Measurements from ENCODE around the gene KLHL40. TPM values are rescaled to one million over a fixed set of nuclear protein-coding genes. Genes with fewer than 3 reads are reported as not detected.

KLHL40 gene, protein sequence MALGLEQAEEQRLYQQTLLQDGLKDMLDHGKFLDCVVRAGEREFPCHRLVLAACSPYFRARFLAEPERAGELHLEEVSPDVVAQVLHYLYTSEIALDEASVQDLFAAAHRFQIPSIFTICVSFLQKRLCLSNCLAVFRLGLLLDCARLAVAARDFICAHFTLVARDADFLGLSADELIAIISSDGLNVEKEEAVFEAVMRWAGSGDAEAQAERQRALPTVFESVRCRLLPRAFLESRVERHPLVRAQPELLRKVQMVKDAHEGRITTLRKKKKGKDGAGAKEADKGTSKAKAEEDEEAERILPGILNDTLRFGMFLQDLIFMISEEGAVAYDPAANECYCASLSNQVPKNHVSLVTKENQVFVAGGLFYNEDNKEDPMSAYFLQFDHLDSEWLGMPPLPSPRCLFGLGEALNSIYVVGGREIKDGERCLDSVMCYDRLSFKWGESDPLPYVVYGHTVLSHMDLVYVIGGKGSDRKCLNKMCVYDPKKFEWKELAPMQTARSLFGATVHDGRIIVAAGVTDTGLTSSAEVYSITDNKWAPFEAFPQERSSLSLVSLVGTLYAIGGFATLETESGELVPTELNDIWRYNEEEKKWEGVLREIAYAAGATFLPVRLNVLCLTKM
- not detected in 2 replicates for total RNA-seq

DNA sequence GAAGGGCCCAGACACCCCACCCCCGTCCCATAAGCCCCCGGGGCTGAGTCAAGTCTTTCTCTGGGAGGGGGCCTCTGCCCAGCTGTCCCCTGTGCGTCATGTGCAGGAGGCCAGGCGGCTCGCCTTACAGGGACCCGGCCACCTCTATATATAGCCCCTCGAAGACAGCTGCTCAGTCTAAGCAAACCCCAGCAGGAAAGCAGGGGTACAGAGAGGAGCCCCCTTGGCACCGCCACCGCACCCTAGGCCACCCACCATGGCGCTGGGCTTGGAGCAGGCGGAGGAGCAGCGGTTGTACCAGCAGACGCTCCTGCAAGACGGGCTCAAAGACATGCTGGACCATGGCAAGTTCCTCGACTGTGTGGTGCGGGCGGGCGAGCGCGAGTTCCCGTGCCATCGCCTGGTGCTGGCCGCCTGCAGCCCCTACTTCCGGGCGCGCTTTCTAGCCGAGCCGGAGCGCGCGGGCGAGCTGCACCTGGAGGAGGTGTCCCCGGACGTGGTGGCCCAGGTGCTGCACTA lies at the start of gene KLHL40:
KLHL40 (plus strand) TSS at position 175 of the 519 bp plus-strand sequence; CDS start at position 257, 82 bp downstream.

DNA sequence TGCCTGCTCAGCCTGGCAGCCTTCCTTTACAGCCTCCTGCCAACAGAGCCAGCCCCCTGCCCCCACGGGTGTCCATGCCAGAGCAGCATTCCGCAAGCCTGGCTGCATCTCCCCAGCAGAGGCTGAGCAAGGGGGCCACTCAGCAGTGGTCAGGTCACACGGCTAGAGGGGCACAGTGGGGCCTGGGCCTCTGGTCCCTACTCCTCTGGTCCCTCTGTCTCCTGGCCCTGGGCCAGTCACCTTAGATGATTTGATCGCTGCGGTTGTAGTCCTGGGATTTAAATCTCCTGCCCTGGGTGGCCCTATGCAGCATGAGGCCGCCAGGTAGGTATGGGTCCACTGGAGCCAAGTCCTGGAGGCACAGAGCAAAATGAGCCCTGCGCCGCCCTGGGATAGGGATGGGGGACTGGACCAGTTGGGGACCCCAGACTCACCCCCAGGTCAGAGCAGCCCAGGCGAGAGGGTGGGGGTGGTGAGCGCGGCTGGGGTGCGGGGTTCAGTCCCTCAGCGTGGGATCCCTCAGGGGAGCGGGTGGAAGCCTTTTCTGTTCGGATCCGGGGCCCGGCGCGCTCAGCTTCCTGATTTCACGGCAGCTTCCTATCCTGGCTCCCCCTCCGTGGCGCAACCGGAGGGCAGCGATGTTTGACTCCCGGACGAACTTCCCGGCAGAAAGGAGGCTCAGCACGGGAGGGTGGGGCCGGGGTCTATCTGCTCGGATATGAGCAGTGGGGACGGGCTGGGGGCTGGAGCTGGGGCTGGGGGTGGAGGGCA lies 31.6 kb upstream of the KLHL40 start, which contains the start of gene ZBTB47:
ZBTB47 (plus strand) TSS at position 138 of the 771 bp plus-strand sequence. CDS start 4,659 bp downstream, outside the sequence.

DNA sequence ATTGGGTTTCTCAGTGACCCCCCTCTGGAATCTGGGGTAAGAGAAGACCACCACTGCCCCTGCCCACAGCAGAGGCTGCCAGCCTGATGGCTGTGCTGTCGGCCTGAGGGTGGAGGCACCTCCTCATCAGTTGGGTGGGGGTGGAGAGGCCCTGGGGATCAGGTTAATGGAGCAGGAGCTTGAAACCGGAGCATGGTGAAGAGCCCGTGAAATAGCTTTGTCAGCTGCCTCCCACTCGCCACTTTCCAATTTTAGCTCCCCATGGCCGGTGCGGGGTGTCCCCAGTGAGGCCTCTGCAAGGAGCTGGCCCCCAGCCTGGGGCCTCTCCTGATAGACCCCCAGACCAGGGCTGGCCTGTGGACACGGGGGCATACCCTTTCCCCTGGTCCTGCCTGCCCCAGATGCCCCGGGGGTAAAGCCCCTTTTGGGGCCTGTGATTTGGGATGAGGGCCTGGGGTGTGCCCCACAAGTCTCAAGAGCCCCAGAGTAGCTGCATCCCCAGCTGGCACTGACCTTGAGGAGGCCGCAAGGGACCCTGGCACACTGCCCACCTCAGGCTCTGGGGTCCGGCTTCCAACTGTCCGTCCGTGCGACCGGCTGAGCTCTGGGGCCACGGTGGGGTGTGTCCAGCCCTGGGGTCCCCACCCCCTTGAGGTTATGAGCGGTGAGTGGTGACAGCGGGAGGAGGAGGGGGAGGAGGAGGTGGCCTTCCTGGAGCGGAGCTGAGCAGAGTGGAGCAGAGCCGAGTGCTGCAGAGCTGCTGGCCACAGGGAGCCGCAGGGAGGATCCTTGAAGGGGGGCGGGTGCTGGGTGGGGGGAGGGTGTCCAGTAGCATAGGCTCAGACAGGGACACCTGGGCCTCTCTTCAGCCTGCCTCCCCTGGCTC lies 17.0 kb downstream of the KLHL40 start, which contains the start of gene HHATL:
HHATL (minus strand) TSS at position 733 of the 886 bp plus-strand sequence. CDS start 1,972 bp downstream, outside the sequence.

Other genes starting within 250 kb of the KLHL40 start
- not detected in 2 replicates for gene VIPR1, start 182.9 kb upstream of the KLHL40 start, total RNA-seq
- 40.7 and 50.2 TPM in 2 replicates for gene SEC22C, start 103.6 kb upstream of the KLHL40 start, total RNA-seq
- 12.3 and 22.0 TPM in 2 replicates for gene SS18L2, start 94.7 kb upstream of the KLHL40 start, total RNA-seq
- 9.6 and 13.3 TPM in 2 replicates for gene NKTR, start 84.9 kb upstream of the KLHL40 start, total RNA-seq
- gene ZBTB47, start 31.8 kb upstream of the KLHL40 start, total RNA-seq, result 9.5 and 19.5 TPM in 2 replicates
- gene HHATL, start 17.3 kb downstream of the KLHL40 start, total RNA-seq, result not detected in 2 replicates
- gene CCDC13, start 87.7 kb downstream of the KLHL40 start, total RNA-seq, result 0.25 and 0.33 TPM in 2 replicates
- 54.5 and 103 TPM in 2 replicates for gene HIGD1A, start 119.0 kb downstream of the KLHL40 start, total RNA-seq
- 0.89 TPM in 1 of 2 replicates, not detected in the other for gene ACKR2, start 123.9 kb downstream of the KLHL40 start, total RNA-seq
- gene CYP8B1, start 190.3 kb downstream of the KLHL40 start, total RNA-seq, result not detected in 2 replicates
- gene ZNF662, start 220.6 kb downstream of the KLHL40 start, total RNA-seq, result 1.1 and 1.8 TPM in 2 replicates

All from mesangial cell (primary cell).